Peyer's patch (tissue), 4 donors: ENCODE results near the gene OR2W3. TPM values are rescaled to one million over a fixed set of nuclear protein-coding genes. Genes with fewer than 3 reads are reported as not detected.
A peak's percentile ranks its signal among the peaks of the same experiment; 100 is the strongest.
"Not testable (repeated sequence)": the region's sequence is repeated elsewhere in the genome, so short reads cannot be mapped to it uniquely, and the experiment has no call there.

Experiments used
- DNase-seq, 3 donors: peaks; one replicate each; pipeline ENCODE4 v3.0.0-alpha.2; 2017 to 2019
- H3K27ac ChIP-seq, 4 donors: fragments of 200-600 bp; sonication (generic); one replicate each; pipeline ENCODE4 v1.5.1; 2016 to 2019
- H3K27me3 ChIP-seq, 2 donors: fragments of 200-600 bp; sonication (generic); one replicate each; pipeline ENCODE4 v1.5.1; 2019
- H3K36me3 ChIP-seq, 3 donors: fragments of 200-600 bp; sonication (generic); one replicate each; pipeline ENCODE4 v1.5.1; 2016 to 2019
- H3K4me1 ChIP-seq, 4 donors: fragments of 200-600 bp; sonication (generic); one replicate each; pipeline ENCODE4 v1.5.1; 2016 to 2019
- H3K4me3 ChIP-seq, 4 donors: fragments of 200-600 bp; sonication (generic); 1 replicate in 3 of 4; 2 replicates in 1 of 4; pipeline ENCODE4 v1.5.1; 2016 to 2019; ENCODE audit warnings: mild to moderate bottlenecking in 1 of 4
- H3K9me3 ChIP-seq, 4 donors: fragments of 200-600 bp; sonication (generic); one replicate each; pipeline ENCODE4 v1.5.1; 2016 to 2019; ENCODE audit warnings: mild to moderate bottlenecking in 1 of 4
- POLR2A ChIP-seq, 2 donors: fragments of 450-650 bp; IDR thresholded peaks; one replicate each; pipeline ENCODE4 v1.5.1; 2017; ENCODE audit warnings: antibody characterized with exemption in 2 of 2, mild to moderate bottlenecking in 2 of 2, moderate library complexity in 2 of 2
- total RNA-seq, 4 donors: library from RNA; depleted of rRNA; stranded (reverse); fragments of >200 nt; gene quantifications; one replicate each; pipeline ENCODE4 v1.1.0, GENCODE V29; 2016
- TF ChIP-seq, protein P1 (sequence below), 6 experiments: fragments of 450-650 bp in 4 of 6; fragments of 200-600 bp in 2 of 6; sonication (generic) in 1 of 6; IDR thresholded peaks; one replicate each; pipeline ENCODE4 v1.5.1; 2017 to 2019; ENCODE audit warnings: antibody characterized with exemption in 6 of 6, mild to moderate bottlenecking in 3 of 6, moderate library complexity in 1 of 6

Gene OR2W3
- total RNA-seq, 4 donors from 2014 or later, result 2.5 TPM; not detected in 3

DNA sequence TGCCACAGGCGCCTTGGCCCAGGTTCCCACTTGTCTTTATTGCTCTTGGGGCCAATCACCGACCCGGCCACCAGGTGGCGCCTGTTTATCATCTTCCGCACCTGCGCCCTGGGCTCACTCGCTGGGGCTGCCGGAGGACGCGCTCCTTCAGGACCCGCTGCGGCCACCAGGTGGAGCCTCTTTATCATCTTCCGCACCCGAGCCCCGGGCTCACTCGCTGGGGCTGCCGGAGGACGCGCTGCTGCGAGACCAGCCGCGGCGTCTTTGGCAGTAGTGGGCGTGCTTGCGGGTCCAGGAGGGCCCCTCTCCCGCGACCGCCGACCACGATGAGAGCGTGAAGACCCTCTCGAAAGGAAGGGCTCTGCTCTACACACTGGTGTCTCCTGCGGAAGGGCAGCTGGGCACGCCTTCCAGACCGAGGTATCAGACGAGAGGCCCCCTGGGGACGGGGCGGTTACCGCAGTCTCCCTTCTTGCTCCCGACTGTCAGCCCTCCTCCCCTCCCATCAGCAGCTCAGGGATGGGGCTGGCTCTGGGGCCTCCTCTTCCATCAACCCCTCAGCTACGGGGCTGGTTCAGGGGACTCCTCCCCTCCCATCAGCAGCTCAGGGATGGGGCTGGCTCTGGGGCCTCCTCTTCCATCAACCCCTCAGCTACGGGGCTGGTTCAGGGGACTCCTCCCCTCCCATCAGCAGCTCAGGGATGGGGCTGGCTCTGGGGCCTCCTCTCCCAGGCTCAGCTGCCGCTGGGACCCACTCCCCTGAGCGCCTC lies 41.8 kb downstream of the OR2W3 start:
- H3K9me3 ChIP-seq, H3K36me3 ChIP-seq, H3K27me3 ChIP-seq, H3K4me1 ChIP-seq: not testable (repeated sequence)
- peak; percentile 61 to 93 (median 70) for DNase-seq
- TF ChIP-seq, protein P1, sequence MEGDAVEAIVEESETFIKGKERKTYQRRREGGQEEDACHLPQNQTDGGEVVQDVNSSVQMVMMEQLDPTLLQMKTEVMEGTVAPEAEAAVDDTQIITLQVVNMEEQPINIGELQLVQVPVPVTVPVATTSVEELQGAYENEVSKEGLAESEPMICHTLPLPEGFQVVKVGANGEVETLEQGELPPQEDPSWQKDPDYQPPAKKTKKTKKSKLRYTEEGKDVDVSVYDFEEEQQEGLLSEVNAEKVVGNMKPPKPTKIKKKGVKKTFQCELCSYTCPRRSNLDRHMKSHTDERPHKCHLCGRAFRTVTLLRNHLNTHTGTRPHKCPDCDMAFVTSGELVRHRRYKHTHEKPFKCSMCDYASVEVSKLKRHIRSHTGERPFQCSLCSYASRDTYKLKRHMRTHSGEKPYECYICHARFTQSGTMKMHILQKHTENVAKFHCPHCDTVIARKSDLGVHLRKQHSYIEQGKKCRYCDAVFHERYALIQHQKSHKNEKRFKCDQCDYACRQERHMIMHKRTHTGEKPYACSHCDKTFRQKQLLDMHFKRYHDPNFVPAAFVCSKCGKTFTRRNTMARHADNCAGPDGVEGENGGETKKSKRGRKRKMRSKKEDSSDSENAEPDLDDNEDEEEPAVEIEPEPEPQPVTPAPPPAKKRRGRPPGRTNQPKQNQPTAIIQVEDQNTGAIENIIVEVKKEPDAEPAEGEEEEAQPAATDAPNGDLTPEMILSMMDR (IDR thresholded peaks at IDR 0.05), result peak; percentile 20 to 78 (median 38)
- H3K27ac ChIP-seq, result peak overlapping the region in 2 of 4 donors; percentile 43 to 49
- peak overlapping the region; percentile 29 to 51 (median 33) for H3K4me3 ChIP-seq

- Histone ChIP-seq H3K27me3 (no peaks in the 10 kb centered on the region), H3K4me1 (no peaks in the 10 kb centered on the region), H3K9me3 (no peaks in the 10 kb centered on the region), H3K4me3 (no peak overlapping the region), H3K27ac (no peak overlapping the region), H3K36me3 (no peaks in the 10 kb centered on the region)
- no peak for TF ChIP-seq POLR2A (IDR thresholded peaks at IDR 0.05)
- TF ChIP-seq, protein P1 (IDR thresholded peaks at IDR 0.05), result no peak
- DNase-seq, result no peak
These were observed 47.2 kb downstream of the OR2W3 start for GRCh38 chr1:247942624-247943023.

Other genes with a start within 250 kb of the OR2W3 start
- not detected for gene OR13G1, start 215.8 kb upstream of the OR2W3 start, total RNA-seq
- not detected for gene OR6F1, start 178.9 kb upstream of the OR2W3 start, total RNA-seq
- gene OR14K1, start 157.0 kb upstream of the OR2W3 start, total RNA-seq, result not detected
- gene OR14A2, start 147.4 kb upstream of the OR2W3 start, total RNA-seq, result not detected
- gene OR1C1, start 135.0 kb upstream of the OR2W3 start, total RNA-seq, result not detected
- not detected for gene OR14A16, start 71.5 kb upstream of the OR2W3 start, total RNA-seq
- gene OR11L1, start 53.7 kb upstream of the OR2W3 start, total RNA-seq, result not detected
- gene TRIM58, start 38.4 kb upstream of the OR2W3 start, total RNA-seq, result 1 to 10 TPM in 1 of 4 donors, not detected in 3; 7.2 TPM
- not detected for gene OR2T8, start 24.7 kb downstream of the OR2W3 start, total RNA-seq
- gene OR2AJ1, start 29.3 kb downstream of the OR2W3 start, total RNA-seq, result not detected
- gene OR2L8, start 53.3 kb downstream of the OR2W3 start, total RNA-seq, result not detected
- not detected for gene OR2AK2, start 69.6 kb downstream of the OR2W3 start, total RNA-seq
- gene OR2L5, start 118.1 kb downstream of the OR2W3 start, total RNA-seq, result under 1 TPM in 1 of 4 donors, not detected in 3; 0.40 TPM
- under 1 TPM in 1 of 4 donors, not detected in 3; 0.13 TPM for gene OR2L2, start 134.5 kb downstream of the OR2W3 start, total RNA-seq
- gene OR2L3, start 151.2 kb downstream of the OR2W3 start, total RNA-seq, result not detected
- not detected for gene OR2L13, start 199.6 kb downstream of the OR2W3 start, total RNA-seq
- gene OR2M5, start 249.6 kb downstream of the OR2W3 start, total RNA-seq, result not detected